Mucosa of rectum (tissue), 2 donors: ENCODE results near the gene EXD3.
"Not testable (repeated sequence)": the region's sequence is repeated elsewhere in the genome, so short reads cannot be mapped to it uniquely, and the experiment has no call there.

Experiments used
- H3K27ac ChIP-seq, 2 donors: one replicate each; pipeline ENCODE4 v1.7.0; 2013; ENCODE audit warnings: inconsistent platforms in 2 of 2, low read depth in 2 of 2, low read length in 2 of 2
- H3K27me3 ChIP-seq, 2 donors: one replicate each; pipeline ENCODE4 v1.7.0; 2013; ENCODE audit warnings: low read length in 2 of 2; ENCODE audit not compliant: control insufficient read depth in 2 of 2, insufficient read depth in 2 of 2
- H3K36me3 ChIP-seq, 2 donors: one replicate each; pipeline ENCODE4 v1.7.0; 2013; ENCODE audit warnings: low read length in 2 of 2; ENCODE audit not compliant: control insufficient read depth in 2 of 2, insufficient read depth in 2 of 2
- H3K4me1 ChIP-seq, 2 donors: one replicate each; pipeline ENCODE4 v1.7.0; 2013; ENCODE audit warnings: low read length in 2 of 2, mild to moderate bottlenecking in 1 of 2; ENCODE audit not compliant: control insufficient read depth in 2 of 2, insufficient read depth in 2 of 2
- H3K4me3 ChIP-seq, 2 donors: one replicate each; pipeline ENCODE4 v1.7.0; 2013; ENCODE audit warnings: low read length in 2 of 2
- H3K9ac ChIP-seq, 2 donors: one replicate each; pipeline ENCODE4 v1.7.0; 2013; ENCODE audit warnings: low read length in 2 of 2, low read depth in 1 of 2, mild to moderate bottlenecking in 1 of 2
- H3K9me3 ChIP-seq, 2 donors: one replicate each; pipeline ENCODE4 v1.7.0; 2013; ENCODE audit warnings: low read length in 2 of 2; ENCODE audit not compliant: control insufficient read depth in 2 of 2
- donor health status: healthy.
- donor health status: Normal muscosa, but diverticular disease.

The EXD3 gene

GRCh38 chr9:137349471-137350033 lies 73.4 kb downstream of the EXD3 start:
- no peaks in the 10 kb centered on the region for H3K4me1 ChIP-seq

GRCh38 chr9:137348769-137349470 lies 74.0 kb downstream of the EXD3 start:
- no peak overlapping the region for H3K4me3 ChIP-seq
- peaks cover 0 to 4% of the 10 kb centered on the region in 2 donors for H3K36me3 ChIP-seq
- no peak overlapping the region for H3K27ac ChIP-seq
- H3K4me1 ChIP-seq = no peaks in the 10 kb centered on the region
- H3K9ac ChIP-seq = no peak overlapping the region
- H3K27me3 ChIP-seq = no peaks in the 10 kb centered on the region
- no peaks in the 10 kb centered on the region for H3K9me3 ChIP-seq

More at GRCh38 chr9:137349471-137350033, 73.4 kb downstream of the EXD3 start:
- Histone ChIP-seq H3K9ac (no peak overlapping the region), H3K27me3 (no peaks in the 10 kb centered on the region), H3K27ac (no peak overlapping the region), H3K36me3 (peaks cover 0 to 4% of the 10 kb centered on the region in 2 donors), H3K4me3 (no peak overlapping the region), H3K9me3 (no peaks in the 10 kb centered on the region)

- no peaks in the 10 kb centered on the region for H3K4me1 ChIP-seq
- no peak overlapping the region for H3K27ac ChIP-seq
Observed at GRCh38 chr9:137347928-137348327, 75.0 kb downstream of the EXD3 start.

GRCh38 chr9:137342482-137342881 lies 80.5 kb downstream of the EXD3 start:
- H3K36me3 ChIP-seq = no peaks in the 10 kb centered on the region
- H3K27ac ChIP-seq = no peak overlapping the region
- H3K9me3 ChIP-seq = no peaks in the 10 kb centered on the region
- H3K27me3 ChIP-seq = no peaks in the 10 kb centered on the region
- H3K4me3 ChIP-seq = no peak overlapping the region
- no peak overlapping the region for H3K9ac ChIP-seq
- no peaks in the 10 kb centered on the region for H3K4me1 ChIP-seq

More at GRCh38 chr9:137347928-137348327, 75.0 kb downstream of the EXD3 start:
- H3K36me3 ChIP-seq = peaks cover 0 to 4% of the 10 kb centered on the region in 2 donors
- no peaks in the 10 kb centered on the region for H3K9me3 ChIP-seq
- H3K4me3 ChIP-seq = no peak overlapping the region
- H3K27me3 ChIP-seq = no peaks in the 10 kb centered on the region
- H3K9ac ChIP-seq = no peak overlapping the region

GRCh38 chr9:137341227-137341626 lies 81.7 kb downstream of the EXD3 start:
- Histone ChIP-seq H3K4me3 (no peak overlapping the region), H3K27me3 (no peaks in the 10 kb centered on the region), H3K9me3 (no peaks in the 10 kb centered on the region), H3K9ac (no peak overlapping the region), H3K27ac (no peak overlapping the region), H3K36me3 (no peaks in the 10 kb centered on the region), H3K4me1 (no peaks in the 10 kb centered on the region)

GRCh38 chr9:137339908-137340462 lies 83.0 kb downstream of the EXD3 start:
- H3K4me1 ChIP-seq, H3K9me3 ChIP-seq, H3K4me3 ChIP-seq, H3K9ac ChIP-seq, H3K27me3 ChIP-seq, H3K27ac ChIP-seq, H3K36me3 ChIP-seq: not testable (repeated sequence)

GRCh38 chr9:137339045-137339907 lies 83.7 kb downstream of the EXD3 start:
- Histone ChIP-seq H3K9ac (no peak overlapping the region), H3K36me3 (no peaks in the 10 kb centered on the region), H3K4me1 (no peaks in the 10 kb centered on the region), H3K9me3 (no peaks in the 10 kb centered on the region), H3K4me3 (no peak overlapping the region), H3K27ac (no peak overlapping the region), H3K27me3 (no peaks in the 10 kb centered on the region)

GRCh38 chr9:137336735-137337134 lies 86.2 kb downstream of the EXD3 start:
- no peak overlapping the region for H3K9ac ChIP-seq
- H3K9me3 ChIP-seq = no peaks in the 10 kb centered on the region
- H3K36me3 ChIP-seq = no peaks in the 10 kb centered on the region
- no peak overlapping the region for H3K4me3 ChIP-seq
- H3K4me1 ChIP-seq = no peaks in the 10 kb centered on the region
- no peak overlapping the region for H3K27ac ChIP-seq
- no peaks in the 10 kb centered on the region for H3K27me3 ChIP-seq

- H3K27me3 ChIP-seq = no peaks in the 10 kb centered on the region
- no peak overlapping the region for H3K4me3 ChIP-seq
- H3K36me3 ChIP-seq = no peaks in the 10 kb centered on the region
- H3K9me3 ChIP-seq = peaks cover 0 to under 1% of the 10 kb centered on the region in 2 donors
- H3K4me1 ChIP-seq = no peaks in the 10 kb centered on the region
- H3K27ac ChIP-seq = no peak overlapping the region
- H3K9ac ChIP-seq = no peak overlapping the region
Observed at GRCh38 chr9:137333016-137333671, 89.8 kb downstream of the EXD3 start.
